Activated gamma-delta T cell treated with anti-CD3 and anti-CD28 coated beads, Interleukin-2, amount 50 U/mL, for 16 hours (primary cell): ENCODE data around the gene SMCO4.

Source experiments
- DNase-seq: peaks from one replicate; pipeline ENCODE4 v3.0.0-alpha.2; 2020; ENCODE audit warnings: low read depth

The SMCO4 gene

GRCh38 chr11:93528757-93529645 lies 14.2 kb downstream of the SMCO4 start:
- no peak for DNase-seq

DNA sequence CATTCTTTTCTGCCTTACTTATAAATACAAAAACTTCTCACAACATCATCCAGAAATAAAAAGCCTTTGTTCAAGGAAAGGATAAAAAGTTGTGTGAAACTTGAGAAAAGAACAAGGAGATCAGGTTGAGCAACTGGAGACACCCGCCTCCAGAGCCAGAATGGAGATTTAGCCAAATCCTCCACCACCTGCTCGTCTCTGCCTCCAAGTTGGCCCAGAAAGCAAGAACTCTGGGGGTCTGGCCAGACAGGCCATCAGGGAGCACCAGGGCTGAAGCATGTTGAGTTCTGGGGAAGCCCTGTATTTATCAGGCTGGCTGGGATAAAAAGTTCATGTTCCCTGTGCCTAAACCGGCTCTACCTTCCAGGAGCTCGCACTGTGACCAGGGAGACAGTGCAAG lies 14.9 kb downstream of the SMCO4 start:
- DNase-seq, result no peak

DNA sequence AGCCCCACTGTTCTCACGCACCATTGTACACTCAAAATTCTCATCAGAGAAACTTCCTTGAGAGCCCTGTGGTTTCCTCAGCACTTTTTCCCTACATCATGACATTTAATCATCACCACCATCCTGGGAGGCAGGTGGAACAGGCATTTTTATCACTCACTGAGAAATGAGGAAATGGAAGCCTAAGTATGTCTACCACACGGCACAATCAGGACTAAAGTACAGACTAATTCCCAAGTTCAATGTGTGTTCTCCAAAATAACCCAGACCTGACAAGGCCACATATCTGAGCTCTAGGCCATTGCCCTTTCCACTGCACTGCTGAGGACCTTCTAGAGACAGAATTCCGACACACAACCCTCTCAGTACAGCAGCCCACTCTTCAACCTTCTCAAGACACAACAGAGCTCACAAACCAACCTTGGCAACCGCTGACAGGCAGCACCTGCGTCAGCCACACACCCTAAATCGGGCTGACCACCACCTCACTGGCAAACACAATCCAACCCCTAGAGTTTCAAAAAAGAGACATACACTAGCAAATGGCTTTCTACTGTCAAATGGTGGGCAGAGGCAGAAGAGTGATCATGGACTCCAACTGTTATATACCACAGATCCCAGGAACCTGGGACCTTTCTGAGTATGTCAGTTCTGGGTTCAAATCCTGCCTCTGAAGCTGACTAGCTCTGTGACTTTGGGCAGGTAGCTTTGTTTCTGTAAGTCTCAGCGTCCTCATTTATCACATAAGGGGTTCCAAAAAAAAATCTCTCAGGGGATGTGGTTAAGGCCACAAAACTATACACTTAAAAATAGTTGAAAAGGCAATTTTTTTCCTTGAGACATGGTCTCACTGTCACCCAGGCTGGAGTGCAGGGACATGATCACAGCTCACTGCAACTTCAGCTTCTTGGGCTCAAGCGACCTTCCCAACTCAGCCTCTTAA lies 16.3 kb downstream of the SMCO4 start:
- DNase-seq, result no peak

- no peak for DNase-seq
Observed at GRCh38 chr11:93526346-93526633, 16.9 kb downstream of the SMCO4 start.

GRCh38 chr11:93525601-93526345 lies 17.4 kb downstream of the SMCO4 start:
- no peak for DNase-seq

DNA sequence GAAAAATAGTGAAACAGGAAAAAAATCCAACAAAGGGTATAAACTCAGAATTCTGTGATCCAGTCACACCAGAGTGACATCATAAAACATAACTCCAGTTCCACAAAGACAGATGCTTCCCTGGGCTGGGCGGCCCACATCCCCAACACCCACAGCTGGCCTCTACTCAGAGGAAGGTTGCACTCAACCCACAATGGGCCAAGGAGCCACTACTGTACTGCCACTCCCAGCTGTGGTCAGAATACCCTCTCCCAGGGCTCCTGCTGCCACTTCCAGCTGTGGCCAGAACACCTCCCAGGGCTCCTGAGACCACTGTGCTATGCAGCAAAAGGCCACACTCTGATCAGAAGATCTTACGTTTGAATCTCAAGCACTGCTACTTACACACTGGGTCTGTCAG lies 18.3 kb downstream of the SMCO4 start:
- DNase-seq, result no peak

DNA sequence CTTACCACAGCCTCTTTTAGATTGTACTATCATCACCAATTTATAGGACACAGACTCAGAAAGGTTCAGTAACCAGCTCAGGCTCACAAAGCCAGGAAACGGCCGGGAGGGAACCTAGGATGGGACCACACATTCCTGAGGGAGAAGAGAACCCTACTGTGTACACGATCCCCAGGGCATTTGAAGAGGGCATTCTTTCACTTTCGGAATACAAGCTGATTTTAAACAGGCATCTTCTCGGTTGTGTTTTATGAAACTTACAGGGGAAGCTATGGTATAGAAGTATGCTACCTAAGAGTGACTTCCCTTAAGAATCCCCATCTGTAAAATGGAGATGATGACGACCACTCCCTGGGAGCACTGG lies 19.0 kb downstream of the SMCO4 start:
- DNase-seq, result no peak

- DNase-seq, result no peak
Observed at GRCh38 chr11:93520726-93521509, 22.3 kb downstream of the SMCO4 start.

DNA sequence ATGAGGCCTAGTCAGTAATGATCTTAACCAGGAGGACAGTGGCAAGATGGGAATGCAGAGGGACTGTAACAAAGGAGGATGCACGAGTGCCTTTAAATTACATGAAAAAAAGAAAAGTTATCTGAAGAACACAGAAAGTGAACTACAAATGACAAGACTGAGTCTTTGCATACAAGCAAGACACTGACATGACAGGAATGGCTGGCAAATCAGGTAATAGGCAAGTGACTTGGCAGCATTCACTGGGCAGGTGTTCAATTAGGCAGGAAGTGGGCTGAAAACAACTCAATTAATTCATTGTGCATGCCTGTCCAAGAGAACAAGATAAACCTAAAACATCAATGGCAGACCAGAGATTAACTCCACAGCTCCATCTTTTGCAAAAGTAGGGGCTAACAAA lies 24.0 kb downstream of the SMCO4 start:
- no peak for DNase-seq

- no peak for DNase-seq
Observed at GRCh38 chr11:93518081-93518480, 25.1 kb downstream of the SMCO4 start.

DNA sequence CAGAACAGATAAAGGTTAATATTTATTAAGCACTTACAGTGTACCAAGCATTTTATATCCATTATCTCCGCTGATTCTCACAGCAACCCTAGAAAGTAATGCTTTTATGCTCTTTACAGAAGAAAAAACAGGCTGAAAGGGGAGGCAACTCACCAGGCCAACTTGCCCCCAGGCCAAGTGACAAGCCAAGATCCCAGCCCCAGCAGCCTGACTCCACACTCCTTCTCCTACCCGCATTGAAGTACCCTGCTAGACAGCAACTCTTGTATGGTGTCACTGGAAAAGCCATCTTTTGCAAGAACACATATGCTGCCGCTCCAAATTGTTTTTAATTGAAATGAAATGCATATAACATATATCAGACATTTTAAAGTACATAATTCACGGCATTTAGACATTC lies 25.6 kb downstream of the SMCO4 start:
- DNase-seq, result no peak

DNA sequence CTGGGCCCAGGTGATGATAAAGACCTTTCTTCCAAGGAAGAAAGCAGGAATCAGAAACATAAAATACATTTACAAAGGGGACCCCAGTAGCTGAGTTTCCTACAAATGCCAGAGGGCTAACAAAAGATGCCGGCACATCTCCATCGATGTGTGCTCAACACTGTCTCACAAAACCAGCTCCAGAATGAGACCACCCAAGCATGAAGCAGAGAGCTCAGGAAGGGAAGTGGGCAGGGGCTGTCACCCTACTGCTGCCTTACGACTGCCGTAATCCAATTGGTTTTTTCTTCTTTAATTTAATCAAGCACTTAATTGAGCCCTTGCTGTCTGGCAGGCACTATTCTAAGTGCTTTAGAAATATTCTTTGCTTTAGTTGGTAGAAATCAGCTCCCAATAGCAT lies 26.1 kb downstream of the SMCO4 start:
- no peak for DNase-seq

DNA sequence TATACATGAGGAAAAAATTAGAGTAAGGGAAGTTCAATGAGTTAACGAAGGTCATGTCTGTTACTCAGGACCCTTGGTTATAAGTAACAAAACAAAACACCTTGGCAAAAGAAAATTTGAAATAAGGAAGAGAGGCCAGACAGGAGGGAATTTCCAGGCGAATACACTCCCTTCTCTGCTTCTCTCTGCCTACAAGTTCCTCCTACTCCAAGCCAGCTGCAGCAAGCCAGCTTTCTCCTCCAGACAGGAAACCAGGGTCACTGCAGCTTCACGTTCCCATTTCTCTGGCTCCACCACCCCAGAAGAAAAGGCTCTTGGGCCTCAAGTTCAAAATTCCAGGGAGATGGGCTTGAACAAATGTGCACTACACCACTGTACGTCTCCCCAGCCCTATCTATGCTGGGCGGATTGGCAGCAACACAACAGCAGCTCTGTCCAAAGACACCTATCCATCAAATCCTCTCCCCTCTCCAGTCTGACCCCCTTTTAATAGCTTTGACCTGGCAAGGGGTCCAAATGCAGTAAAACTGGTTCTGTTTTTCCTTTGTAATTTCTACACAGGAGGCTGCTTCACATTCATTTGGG lies 27.7 kb downstream of the SMCO4 start:
- no peak for DNase-seq

DNA sequence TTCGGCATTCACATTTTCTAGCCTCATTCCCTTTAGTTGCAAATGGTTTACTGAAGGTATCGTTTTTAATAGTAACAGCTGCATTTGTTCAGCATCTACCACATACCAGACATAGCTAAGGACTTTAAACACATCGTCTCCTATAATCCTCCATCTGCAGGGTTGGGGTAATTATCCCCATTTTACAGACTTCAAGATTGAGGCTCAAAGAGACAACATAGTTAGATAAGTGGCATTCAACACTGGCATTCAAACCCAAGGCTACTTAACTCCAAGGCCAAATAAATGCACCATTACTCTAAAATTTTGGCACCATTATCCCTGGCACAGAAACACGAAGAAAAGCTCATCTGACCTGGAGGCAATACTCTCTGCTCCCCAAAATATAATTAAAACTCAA lies 28.5 kb downstream of the SMCO4 start:
- no peak for DNase-seq

DNA sequence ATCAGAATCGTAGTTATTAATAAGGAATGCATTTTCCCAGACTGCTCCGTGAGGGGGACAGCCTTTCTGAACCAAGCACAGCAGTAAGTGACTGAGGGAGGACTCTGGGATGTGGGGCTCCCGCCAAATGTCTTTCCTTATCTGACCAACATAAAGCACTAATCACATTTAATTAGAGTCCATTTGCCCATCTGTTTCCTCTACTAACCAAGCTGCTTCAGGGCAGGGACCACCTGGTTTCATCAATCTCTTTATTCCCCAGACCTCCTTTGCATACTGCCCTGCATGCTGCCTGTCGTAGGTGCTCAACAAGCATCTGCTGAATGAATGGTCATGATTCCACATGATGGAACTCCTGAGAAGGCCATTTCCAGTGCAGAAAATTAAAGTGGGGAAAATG lies 29.4 kb downstream of the SMCO4 start:
- no peak for DNase-seq

- DNase-seq, result no peak
Observed at GRCh38 chr11:93512949-93513667, 30.1 kb downstream of the SMCO4 start.

- no peak for DNase-seq
Observed at GRCh38 chr11:93512073-93512475, 31.1 kb downstream of the SMCO4 start.

DNA sequence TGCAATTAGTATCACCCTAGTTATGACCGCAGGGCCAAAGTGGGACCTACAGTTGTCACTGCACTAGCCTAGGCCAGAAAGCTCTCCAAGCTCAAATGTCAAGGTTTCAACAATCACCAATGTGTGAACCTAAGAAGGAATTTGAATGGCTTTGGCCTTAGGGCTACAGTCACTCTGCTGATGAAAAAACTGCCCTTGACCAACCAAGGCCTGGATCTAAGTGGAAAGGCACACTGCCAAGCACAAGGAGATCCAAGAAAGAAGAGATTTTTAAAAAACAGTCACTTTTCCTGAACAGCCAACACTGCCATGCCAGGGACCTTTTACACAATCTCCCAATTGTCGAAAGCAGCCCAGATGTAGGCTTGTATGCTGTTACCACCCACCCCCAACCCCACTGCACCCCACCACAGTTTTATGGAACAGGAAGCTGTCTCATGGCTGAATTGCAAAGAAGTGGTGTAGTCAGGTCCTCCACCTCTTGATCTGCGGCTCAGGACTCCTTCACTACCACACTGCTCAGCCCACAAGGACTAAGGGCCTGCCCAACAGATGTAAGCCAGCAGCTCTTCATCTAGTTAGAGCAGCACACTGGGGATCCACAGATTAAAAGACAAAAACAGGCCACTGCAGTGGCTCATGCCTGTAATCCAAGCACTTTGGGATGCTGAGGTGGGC lies 32.9 kb downstream of the SMCO4 start:
- no peak for DNase-seq

DNA sequence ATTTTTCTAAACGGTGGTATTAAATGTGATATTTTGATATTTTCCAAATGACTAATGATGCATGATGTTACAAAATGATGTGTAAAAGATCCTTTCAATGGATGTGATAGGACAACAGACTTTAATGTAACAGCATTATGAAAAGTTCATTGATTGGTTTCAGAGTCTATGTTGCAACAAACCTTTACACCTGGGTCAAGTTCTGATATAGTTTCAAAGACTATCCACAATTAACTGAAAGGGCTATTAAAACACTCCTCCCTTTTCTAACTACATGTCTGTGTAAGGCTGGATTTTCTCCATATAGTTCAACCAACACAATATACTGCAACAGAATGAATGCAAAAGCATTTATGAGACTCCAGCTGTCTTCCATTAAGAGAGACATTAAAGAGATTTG lies 35.7 kb downstream of the SMCO4 start:
- no peak for DNase-seq

- no peak for DNase-seq
Observed at GRCh38 chr11:93505703-93506102, 37.5 kb downstream of the SMCO4 start.
